Activated CD8-positive, alpha-beta memory T cell treated with anti-CD3 and anti-CD28 coated beads for 24 hours (primary cell): ENCODE data around the gene MT2A.
"Not testable (repeated sequence)": the region's sequence is repeated elsewhere in the genome, so short reads cannot be mapped to it uniquely, and the experiment has no call there.

Source experiments
- DNase-seq: peaks from one replicate; pipeline ENCODE4 v3.0.0-alpha.2; 2020

MT2A gene

DNA sequence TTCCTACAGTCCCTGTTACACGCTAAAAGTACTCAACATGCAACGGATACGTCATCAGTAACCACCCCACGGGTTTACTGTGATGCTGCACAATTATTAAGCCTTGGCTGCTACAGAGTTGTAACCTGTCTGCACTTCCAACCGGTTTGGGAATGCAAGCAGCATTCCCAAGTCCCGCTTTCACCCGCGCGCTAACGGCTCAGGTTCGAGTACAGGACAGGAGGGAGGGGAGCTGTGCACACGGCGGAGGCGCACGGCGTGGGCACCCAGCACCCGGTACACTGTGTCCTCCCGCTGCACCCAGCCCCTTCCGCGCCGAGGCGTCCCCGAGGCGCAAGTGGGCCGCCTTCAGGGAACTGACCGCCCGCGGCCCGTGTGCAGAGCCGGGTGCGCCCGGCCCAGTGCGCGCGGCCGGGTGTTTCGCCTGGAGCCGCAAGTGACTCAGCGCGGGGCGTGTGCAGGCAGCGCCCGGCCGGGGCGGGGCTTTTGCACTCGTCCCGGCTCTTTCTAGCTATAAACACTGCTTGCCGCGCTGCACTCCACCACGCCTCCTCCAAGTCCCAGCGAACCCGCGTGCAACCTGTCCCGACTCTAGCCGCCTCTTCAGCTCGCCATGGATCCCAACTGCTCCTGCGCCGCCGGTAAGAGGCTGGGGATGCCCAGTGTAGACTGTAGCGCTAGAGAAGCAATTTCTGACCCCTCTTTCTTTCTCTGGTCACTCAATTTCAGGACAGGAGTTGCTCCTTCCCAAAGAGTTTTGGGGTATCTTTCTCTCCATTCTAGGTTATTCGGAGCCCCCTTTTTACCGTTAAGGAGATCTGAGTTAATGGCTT, at the start of gene MT2A:
MT2A (plus strand) TSS at position 542 of the 833 bp plus-strand sequence; CDS start at position 614, 72 bp downstream.
- DNase-seq, result peak; percentile 92

- no peak for DNase-seq
These were observed 49.3 kb upstream of the MT2A start for GRCh38 chr16:56559109-56559508.

GRCh38 chr16:56560447-56560846, 47.9 kb upstream of the MT2A start:
- DNase-seq, result no peak

DNA sequence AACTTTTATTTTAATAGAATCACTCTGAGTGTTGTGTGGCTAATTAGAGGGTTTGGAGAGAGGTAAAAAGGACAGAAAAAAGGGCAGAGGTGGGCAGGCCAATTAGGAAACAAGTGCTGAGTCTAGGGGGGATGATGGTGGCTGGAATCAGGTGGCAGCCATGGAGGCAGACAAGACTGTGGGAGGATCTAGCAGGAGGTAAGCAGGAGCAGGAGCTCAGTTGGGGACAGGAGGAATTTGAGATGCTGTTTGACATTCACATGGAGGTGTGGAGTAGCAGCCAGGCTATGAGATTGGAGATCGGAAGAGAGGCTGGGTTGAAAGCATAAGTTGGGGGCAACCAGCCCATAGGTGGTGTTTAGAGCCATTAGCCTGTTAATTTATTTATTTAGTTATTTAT, 47.3 kb upstream of the MT2A start:
- DNase-seq, result no peak

GRCh38 chr16:56564793-56565477, 43.4 kb upstream of the MT2A start, which contains the start of gene MT4:
Gene MT4, plus strand, starts transcription at chr16:56565073. Its CDS starts 56 bp downstream, at chr16:56565129.
- no peak for DNase-seq

- no peak for DNase-seq
These were observed 38.4 kb upstream of the MT2A start for GRCh38 chr16:56569971-56570370.

DNA sequence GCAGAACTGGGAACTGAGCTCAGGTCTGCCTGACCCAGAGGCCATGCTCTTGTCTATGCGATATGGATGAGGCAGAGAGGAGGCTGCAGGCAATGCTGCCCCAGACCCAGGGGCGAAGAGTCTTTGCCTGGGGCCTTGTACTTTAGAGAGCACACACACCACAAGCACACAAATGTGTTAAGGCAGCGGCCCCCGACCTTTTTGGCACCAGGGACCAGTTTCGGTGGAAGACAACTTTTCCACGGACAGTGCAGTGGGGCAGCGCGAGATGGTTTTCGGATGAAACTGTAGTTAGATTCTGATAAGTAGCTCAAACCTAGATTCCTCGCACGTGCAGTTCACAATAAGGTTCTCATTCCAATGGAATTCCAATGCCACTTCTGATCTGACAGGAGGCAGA, 36.9 kb upstream of the MT2A start:
- no peak for DNase-seq

GRCh38 chr16:56574625-56575024, 33.8 kb upstream of the MT2A start:
- DNase-seq, result no peak

DNA sequence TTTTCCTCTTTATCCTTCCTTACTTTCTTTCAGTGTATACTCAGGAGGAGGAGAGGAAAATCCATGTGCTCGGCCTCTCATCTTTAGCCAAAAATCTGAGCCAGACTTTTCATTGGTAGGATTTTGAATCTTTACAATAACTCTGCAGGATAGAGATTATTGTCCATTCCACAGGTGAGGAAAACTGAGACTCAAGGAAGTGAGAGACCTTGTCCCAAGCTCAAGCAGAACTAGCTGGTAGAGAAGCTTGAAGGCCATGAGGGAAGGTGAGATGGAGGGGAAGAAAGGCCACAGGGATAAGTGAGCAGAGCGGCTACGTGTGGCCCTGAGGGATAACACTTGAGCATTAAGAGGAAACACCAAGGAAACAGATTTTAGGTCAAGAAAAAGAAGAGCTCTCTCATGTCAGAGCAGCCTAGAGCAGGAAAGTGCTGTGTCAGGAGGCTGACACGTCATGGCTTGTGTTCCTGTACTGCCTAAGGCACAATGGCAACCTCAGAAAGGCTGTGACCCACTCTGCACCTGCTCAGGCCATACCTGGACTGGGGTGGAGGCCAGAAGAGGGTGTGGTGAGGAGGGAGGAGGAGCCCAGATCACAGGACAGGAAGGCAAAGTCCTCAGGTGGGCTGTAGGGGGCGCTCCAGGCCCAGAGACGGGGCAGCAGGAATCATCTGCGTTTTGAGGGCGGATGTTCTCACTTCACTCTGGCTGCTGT, 31.6 kb upstream of the MT2A start:
- DNase-seq, result peak; percentile 88

DNA sequence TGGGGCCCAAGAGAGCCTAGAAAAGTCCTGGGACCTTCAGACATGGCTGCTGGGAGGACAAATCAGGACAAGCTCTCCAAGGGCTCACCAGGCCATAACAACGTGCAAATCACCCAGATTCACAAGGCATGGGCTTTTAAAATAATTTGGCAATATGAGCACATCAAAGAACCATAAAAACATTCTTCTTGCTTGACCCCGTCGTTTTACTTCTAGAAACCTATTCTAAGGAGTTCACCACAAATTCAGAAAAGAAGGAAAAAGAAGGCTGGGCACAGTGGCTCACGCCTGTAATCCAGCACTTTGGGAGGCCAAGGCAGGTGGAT, 31.1 kb upstream of the MT2A start:
- no peak for DNase-seq

GRCh38 chr16:56580391-56581048, 27.9 kb upstream of the MT2A start:
- no peak for DNase-seq

DNA sequence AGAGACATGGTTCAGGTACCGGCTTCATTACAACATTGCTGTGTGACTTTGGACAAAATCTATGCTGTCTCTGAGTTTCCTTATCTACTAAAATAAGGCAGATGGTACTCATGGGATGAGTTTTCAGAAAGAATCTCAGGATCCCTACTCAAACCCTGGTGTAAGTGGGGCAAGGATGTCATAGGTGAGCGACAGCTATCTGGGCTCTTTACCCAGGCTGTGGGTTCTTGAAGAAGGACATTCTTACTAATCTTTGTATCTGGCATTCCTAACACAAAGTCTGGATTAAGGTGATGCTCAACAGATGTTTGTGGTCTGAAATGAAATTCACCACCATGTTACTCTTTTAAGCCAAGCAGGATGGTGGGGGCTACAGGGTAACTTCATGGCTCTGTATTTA, 25.5 kb upstream of the MT2A start:
- not testable (repeated sequence) for DNase-seq

DNA sequence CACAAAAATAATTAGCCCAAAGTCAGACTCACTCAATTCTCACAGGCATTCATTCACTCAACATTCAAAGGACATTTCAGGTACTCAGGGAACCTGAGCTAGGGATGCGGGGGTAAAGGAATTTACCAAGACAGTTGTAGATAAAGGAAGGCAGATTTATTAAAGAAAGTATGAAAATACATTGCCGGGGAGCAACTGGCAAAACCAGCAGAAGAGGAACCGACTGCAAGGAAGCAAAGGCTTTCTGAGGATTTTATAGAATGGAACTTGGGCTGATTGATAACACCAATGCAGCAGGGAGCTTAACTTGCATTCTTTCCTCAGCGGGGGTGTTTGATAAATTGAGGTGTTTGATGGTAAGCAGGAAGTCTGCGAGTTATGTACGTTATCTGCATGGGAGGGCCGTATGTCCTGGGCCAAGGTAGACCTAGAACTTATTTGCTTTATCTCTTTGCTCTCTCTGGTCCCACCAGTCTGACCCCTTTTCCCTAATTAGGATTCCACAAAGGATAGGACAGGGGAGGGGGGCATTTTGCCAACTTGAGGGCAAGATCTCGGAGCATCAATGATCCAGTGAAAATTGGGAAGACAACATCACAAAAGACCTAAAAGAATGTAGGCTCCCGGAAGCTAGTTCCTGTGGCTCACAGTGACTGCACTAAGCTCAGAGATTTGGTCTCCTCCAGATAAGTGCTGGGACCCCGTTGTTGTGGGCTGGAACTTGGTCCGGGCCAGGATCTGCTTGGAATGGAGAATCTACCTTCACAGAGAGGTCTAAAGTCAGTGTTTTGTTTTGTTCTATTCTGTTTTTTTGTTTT, 24.8 kb upstream of the MT2A start:
- no peak for DNase-seq

GRCh38 chr16:56584276-56584675, 24.1 kb upstream of the MT2A start:
- DNase-seq, result no peak

DNA sequence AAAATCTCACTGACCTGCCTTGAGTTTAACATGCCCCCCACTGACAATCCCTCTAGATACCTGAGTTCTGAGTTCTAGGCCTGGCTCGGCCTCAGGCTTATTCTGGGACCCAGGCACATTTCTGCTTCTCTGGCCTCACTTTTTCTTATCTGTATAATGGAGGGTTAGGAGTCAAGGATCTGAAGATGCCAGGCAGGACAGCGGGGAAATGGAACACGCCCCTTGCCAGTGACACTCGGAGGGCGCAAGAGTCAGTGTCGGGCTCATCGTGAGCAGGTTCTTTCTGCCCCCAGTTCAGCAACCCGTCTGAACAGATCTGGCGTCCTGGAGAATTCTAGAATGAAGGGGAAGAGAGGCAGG, 19.6 kb upstream of the MT2A start:
- no peak for DNase-seq

DNA sequence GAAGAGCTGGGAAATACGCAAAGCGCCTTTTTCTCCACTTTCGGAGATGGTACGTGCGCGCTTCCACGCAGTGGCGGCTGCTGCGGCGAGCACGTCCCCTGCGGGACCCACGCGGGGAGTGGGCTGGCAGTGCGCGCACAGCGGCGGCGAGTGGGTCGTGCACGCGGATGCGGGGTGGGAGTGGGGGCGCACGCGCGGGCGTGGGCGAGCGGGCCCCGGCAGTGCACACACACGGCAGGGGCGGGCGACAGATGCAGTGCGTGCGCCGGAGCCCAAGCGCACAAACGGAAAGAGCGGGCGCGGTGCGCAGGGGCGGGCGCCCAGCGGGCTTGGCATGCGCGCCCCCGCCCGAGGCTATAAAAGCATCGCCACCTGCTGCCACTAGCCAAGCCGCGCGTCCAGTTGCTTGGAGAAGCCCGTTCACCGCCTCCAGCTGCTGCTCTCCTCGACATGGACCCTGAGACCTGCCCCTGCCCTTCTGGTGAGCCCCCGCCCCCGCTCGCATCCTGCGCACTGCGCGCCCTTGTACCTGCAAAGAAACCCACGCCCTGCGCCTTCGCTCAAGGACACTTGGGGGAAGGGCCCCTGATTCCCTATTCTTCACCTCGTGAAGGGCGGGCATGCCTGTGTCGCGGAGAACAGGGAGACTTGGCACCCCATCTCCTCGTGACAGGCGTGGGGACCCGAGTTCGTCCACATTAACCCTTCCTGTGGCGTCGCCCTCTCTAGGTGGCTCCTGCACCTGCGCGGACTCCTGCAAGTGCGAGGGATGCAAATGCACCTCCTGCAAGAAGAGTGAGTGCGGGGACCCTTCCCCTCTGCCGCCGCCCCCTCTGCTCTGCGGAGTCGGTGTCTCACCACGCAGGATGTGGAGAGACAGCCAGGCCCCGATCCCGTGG, 19.0 kb upstream of the MT2A start, which contains the start of gene MT3:
MT3 (plus strand) TSS at position 388 of the 899 bp plus-strand sequence; CDS start at position 451, 63 bp downstream.
- peak; percentile 64 for DNase-seq

DNA sequence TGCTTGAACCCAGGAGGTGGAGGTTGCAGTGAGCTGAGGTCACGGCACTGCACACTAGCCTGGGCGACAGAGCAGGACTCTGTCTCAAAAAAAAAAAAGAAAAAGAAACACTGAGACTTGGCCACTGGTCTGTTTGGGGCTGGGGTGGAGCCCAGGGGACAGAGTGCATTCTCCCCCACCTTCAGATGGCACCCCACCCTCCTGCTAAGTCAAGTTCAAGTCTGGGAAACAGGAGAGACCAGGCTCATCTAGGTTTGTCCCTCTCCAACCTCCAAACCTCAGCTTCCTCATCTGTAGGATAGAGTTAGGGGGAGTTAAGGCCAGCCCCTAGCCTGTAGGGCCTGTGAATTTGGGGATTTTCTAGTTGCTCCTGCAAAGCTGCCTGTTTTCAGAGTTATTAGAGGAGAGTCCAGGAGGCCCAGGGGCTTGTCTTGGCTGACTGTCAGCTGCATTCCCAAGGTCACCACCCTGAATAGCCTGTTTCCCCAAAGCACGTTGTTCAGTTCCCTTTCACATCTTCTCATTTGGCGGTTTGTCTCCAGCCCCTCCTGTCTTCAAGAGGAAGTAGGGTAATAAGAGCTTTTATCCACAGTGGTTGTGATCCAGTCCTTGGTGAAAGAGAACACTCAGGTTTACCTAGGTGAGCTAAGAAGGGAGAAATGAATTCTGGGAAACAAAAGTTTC, 16.9 kb upstream of the MT2A start:
- no peak for DNase-seq

DNA sequence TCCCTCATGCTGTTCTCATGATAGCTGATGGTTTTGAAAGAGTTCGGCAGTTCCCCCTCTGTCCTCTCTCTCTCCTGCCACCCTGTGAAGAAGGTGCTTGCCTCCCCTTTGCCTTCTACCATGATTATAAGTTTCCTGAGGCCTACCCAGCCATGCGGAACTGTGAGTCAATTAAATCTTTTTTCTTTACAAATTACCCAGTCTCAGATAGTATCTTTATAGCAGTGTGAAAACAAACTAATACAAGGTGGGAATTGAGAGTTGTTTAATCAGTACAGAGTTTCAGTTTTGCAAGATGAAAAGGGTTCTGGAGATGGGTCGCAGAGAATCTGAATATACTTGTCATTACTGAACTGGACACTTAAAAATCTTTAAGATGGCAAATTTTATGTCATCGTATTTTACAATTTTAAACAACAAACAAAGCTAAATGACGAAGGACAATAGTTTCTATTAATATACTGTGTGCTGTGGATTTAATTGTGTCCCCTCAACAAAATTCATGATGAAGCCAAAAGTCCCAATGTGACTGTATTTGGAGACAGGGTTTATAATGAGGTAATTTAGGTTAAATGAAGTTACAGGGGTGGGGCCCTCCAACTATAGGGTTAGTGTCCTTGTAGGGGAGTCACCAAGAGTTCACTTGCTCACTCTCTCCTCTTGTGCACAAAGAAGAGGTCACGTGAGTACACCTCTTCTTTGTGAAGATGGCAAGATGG, 14.7 kb upstream of the MT2A start:
- no peak for DNase-seq

DNA sequence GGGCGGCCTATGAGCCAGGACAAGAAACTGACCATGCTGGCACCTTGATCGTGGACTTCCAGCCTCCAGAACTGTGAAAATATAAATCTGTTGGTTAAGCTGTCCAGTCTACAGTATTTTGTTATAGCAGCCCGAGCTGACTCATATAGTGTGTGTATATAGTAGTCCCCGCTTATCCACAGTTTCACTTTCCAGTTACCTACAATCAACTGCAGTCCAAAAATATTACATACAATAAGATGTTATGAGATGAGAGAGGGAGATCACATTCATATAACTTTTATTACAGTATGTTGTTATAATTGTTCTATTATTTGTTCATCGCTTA, 14.1 kb upstream of the MT2A start:
- no peak for DNase-seq

GRCh38 chr16:56600398-56600999, 7.9 kb upstream of the MT2A start:
- no peak for DNase-seq
